ENCODE measurements around the gene ABHD14A. TPM values are rescaled to one million over a fixed set of nuclear protein-coding genes. Genes with fewer than 3 reads are reported as not detected.

ABHD14A gene
- total and polyA plus RNA-seq, 2 of the 4 experiments (the other 2 are of a cell fraction) = 3.4 to 10.0 TPM

DNA sequence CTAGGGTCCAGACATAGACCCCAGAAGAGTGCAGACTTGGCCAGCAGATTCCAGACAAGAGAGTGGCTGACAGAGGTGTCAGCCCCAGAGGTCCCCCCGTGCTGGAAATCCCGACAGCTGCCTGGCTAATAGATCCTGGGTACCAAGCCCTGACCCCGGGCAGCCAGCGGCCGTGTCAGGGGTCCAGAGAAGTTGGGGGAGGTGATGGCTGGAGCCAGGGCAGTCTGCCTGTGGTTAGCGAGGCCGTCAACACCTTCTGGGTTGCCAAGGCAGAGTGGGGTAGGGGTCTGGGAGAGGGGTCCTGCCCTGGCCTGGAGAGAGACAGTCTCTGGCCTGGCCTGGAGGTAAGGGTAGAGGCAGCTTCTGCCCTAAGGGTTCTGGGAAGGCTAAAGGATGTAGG is 45.9 kb downstream of the ABHD14A start:
- in situ Hi-C loops (cut with MboI; ENCODE audit: low sequenced_read_pairs) = no loop called here
- no peak overlapping the region for H4K5ac ChIP-seq (ENCODE audit: low read depth, low read length)
- H3K14ac ChIP-seq (replicated peaks; ENCODE audit: low read depth, low read length) = no peak overlapping the region
- no CpG with 5 or more reads among the region's 7 CpGs for WGBS, 2 experiments (ENCODE audit: extremely low coverage in 2 of 2, insufficient read length in 1 of 2)
- no peaks in the 10 kb centered on the region for H3K79me1 ChIP-seq (ENCODE audit: low read depth in 1 of 2, low read length in 2 of 2)
- no peak for DNase-seq
- intact Hi-C loops (cut with micrococcal nuclease) = no loop called here
- peaks cover 14% of the 10 kb centered on the region; the same call in 1 of the 2 replicates for H3K9me1 ChIP-seq (ENCODE audit: insufficient read depth, low read length)
- peaks cover 10% of the 10 kb centered on the region for H3K4me1 ChIP-seq (ENCODE audit: control insufficient read depth, insufficient read depth, low read length)
- H3K4ac ChIP-seq (ENCODE audit: low read depth, low read length) = 0 out of 2 replicates have a peak overlapping the region, but pooled peaks have one; percentile 43
- H3K4me2 ChIP-seq (ENCODE audit: low read depth, low read length) = no peak overlapping the region
- H3K27ac ChIP-seq (ENCODE audit: insufficient read depth, low read length) = no peak overlapping the region
- no peak overlapping the region for H2BK120ac ChIP-seq (ENCODE audit: low read depth, low read length)
- H3K23ac ChIP-seq (ENCODE audit: low read depth, low read length) = no peak overlapping the region
- H4K20me1 ChIP-seq (ENCODE audit: insufficient read depth, low read length) = no peaks in the 10 kb centered on the region
- H3K36me3 ChIP-seq (ENCODE audit: control insufficient read depth, insufficient read depth, low read length) = no peaks in the 10 kb centered on the region
- H2BK5ac ChIP-seq (ENCODE audit: low read depth, low read length, poor library complexity, severe bottlenecking) = no peak overlapping the region
- dilution Hi-C loops (cut with HindIII; ENCODE audit: low sequenced_read_pairs, unreplicated experiment) = no loop called here
- no peak for ATAC-seq (ENCODE audit: low read depth)
- no peaks in the 10 kb centered on the region for H3K9me3 ChIP-seq (ENCODE audit: control insufficient read depth, insufficient read depth, low read length)
- no peak overlapping the region for H3K18ac ChIP-seq (ENCODE audit: low read depth, low read length)
- no peak overlapping the region for H3K9ac ChIP-seq (ENCODE audit: low read depth, low read length)
- no peak overlapping the region for H3K4me3 ChIP-seq (ENCODE audit: insufficient read depth, low read depth, low read length)
- H2BK15ac ChIP-seq (ENCODE audit: low read depth, low read length) = no peak overlapping the region
- peak overlapping the region; percentile 3 for H2AFZ ChIP-seq (replicated peaks; ENCODE audit: low read length, poor library complexity)
- ChIA-PET POLR2A (ENCODE audit: unreplicated experiment) (no interaction called here), CTCF (interaction anchor here (0.7 kb wide), 1 partner anchor 19 kb away, joined by 3 read pairs; no protein-coding TSS in a partner anchor)
- no peak overlapping the region for H3K56ac ChIP-seq (ENCODE audit: extremely low read depth, insufficient read depth, low read length)
- no peak overlapping the region for H2AK9ac ChIP-seq (replicated peaks; ENCODE audit: low read depth, low read length, poor library complexity)
- H3K27me3 ChIP-seq (ENCODE audit: control insufficient read depth, insufficient read depth, low read length) = no peaks in the 10 kb centered on the region
- no peak overlapping the region for H2BK20ac ChIP-seq (ENCODE audit: low read depth, low read length)
- no peak overlapping the region for H2AK5ac ChIP-seq (ENCODE audit: low read depth, low read length)
- BruUV-seq (replicated peaks) = no TSS peak
- no peak for TF ChIP-seq RAD21 (IDR thresholded peaks at IDR 0.05; ENCODE audit: low read length)
- TF ChIP-seq, protein P1, sequence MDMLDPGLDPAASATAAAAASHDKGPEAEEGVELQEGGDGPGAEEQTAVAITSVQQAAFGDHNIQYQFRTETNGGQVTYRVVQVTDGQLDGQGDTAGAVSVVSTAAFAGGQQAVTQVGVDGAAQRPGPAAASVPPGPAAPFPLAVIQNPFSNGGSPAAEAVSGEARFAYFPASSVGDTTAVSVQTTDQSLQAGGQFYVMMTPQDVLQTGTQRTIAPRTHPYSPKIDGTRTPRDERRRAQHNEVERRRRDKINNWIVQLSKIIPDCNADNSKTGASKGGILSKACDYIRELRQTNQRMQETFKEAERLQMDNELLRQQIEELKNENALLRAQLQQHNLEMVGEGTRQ (IDR thresholded peaks at IDR 0.05; ENCODE audit: low read depth, low read length) = no peak
- TF ChIP-seq RCOR1 (IDR thresholded peaks at IDR 0.05; ENCODE audit: insufficient replicate concordance, low read length) = no peak
- TF ChIP-seq, protein P2, sequence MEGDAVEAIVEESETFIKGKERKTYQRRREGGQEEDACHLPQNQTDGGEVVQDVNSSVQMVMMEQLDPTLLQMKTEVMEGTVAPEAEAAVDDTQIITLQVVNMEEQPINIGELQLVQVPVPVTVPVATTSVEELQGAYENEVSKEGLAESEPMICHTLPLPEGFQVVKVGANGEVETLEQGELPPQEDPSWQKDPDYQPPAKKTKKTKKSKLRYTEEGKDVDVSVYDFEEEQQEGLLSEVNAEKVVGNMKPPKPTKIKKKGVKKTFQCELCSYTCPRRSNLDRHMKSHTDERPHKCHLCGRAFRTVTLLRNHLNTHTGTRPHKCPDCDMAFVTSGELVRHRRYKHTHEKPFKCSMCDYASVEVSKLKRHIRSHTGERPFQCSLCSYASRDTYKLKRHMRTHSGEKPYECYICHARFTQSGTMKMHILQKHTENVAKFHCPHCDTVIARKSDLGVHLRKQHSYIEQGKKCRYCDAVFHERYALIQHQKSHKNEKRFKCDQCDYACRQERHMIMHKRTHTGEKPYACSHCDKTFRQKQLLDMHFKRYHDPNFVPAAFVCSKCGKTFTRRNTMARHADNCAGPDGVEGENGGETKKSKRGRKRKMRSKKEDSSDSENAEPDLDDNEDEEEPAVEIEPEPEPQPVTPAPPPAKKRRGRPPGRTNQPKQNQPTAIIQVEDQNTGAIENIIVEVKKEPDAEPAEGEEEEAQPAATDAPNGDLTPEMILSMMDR (conservative IDR thresholded peaks at IDR 0.05; ENCODE audit: low read depth, low read length) = no peak
- TF ChIP-seq BHLHE40 (IDR thresholded peaks at IDR 0.05; ENCODE audit: low read depth, low read length) = no peak
- TF ChIP-seq CHD1 (IDR thresholded peaks at IDR 0.05; ENCODE audit: low read depth, low read length) = no peak
- TF ChIP-seq MAFK (IDR thresholded peaks at IDR 0.05; ENCODE audit: low read depth, low read length) = no peak
- no peak for TF ChIP-seq SMC3 (IDR thresholded peaks at IDR 0.05; ENCODE audit: low read depth, low read length)
- H4K91ac ChIP-seq (ENCODE audit: insufficient read depth, low read depth, low read length) = no peak overlapping the region
- H4K8ac ChIP-seq (ENCODE audit: low read depth in 2 of 2, low read length in 2 of 2) = no peak overlapping the region
